ENCODE results near the gene ERI3. TPM values are rescaled to one million over a fixed set of nuclear protein-coding genes. Genes with fewer than 3 reads are reported as not detected.
A peak's percentile ranks its signal among the peaks of the same experiment; 100 is the strongest.

Gene ERI3
- total RNA-seq, 1 donor from 2014 or later: 58.3 TPM

DNA sequence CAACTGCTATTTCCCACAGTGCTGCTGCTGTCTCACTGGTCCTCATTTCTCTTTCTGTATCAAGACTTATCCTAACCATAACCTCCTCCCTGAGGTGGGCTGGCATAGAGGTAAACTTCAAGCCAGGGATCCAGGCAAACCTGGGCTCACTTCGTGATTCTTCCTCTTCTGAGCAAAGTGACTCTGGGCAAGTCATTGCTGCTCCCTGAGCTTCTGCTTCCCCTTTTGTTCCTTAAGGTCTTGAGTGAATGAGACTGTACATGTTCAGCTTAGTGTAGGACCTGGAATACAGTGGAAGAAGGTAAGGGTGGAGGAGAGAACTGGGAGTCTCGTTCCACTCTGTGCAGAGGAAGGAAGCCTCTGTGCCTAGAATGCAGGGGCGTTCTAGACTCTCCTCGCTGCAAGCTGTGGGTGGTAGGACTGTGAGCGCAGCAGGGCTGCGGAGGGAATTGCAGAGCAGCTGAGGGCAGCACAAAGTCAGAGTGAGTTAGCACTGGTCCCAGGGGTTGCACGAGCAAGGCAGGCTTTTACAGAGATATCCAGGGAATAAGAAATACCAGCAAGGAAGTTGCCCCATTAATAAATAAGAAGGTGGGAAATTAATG is 11.4 kb upstream of the ERI3 start:
- TF ChIP-seq, protein P1, sequence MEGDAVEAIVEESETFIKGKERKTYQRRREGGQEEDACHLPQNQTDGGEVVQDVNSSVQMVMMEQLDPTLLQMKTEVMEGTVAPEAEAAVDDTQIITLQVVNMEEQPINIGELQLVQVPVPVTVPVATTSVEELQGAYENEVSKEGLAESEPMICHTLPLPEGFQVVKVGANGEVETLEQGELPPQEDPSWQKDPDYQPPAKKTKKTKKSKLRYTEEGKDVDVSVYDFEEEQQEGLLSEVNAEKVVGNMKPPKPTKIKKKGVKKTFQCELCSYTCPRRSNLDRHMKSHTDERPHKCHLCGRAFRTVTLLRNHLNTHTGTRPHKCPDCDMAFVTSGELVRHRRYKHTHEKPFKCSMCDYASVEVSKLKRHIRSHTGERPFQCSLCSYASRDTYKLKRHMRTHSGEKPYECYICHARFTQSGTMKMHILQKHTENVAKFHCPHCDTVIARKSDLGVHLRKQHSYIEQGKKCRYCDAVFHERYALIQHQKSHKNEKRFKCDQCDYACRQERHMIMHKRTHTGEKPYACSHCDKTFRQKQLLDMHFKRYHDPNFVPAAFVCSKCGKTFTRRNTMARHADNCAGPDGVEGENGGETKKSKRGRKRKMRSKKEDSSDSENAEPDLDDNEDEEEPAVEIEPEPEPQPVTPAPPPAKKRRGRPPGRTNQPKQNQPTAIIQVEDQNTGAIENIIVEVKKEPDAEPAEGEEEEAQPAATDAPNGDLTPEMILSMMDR (IDR thresholded peaks at IDR 0.05; ENCODE audit: insufficient read depth, low read depth, low read length): no peak
- no peak for TF ChIP-seq EZH2 (IDR thresholded peaks at IDR 0.05; ENCODE audit: insufficient read depth, low read length)
- DNase-seq (ENCODE audit: low read depth): no peak
- H3K27ac ChIP-seq (ENCODE audit: low read depth, low read length): no peak overlapping the region
- H3K9me3 ChIP-seq (ENCODE audit: insufficient read depth, low read depth, low read length): no peaks in the 10 kb centered on the region
- H3K4me2 ChIP-seq (ENCODE audit: low read length): no peak overlapping the region
- FAIRE-seq: no peak
- H3K79me2 ChIP-seq (ENCODE audit: insufficient read depth, low read length): no peaks in the 10 kb centered on the region
- H3K4me3 ChIP-seq (ENCODE audit: insufficient read depth, low read depth, low read length): no peak overlapping the region
- Mint-ChIP-seq H3K4me3 (ENCODE audit: unreplicated experiment) (no peak overlapping the region), H3K4me1 (ENCODE audit: low read depth, unreplicated experiment) (peaks cover 8% of the 10 kb centered on the region), H3K27me3 (ENCODE audit: low read depth, unreplicated experiment) (peaks cover 50% of the 10 kb centered on the region), H3K9me3 (ENCODE audit: unreplicated experiment) (no peaks in the 10 kb centered on the region), H3K36me3 (ENCODE audit: low read depth, unreplicated experiment) (peaks cover 4% of the 10 kb centered on the region), H3K27ac (ENCODE audit: unreplicated experiment) (no peak overlapping the region)
- H3K4me1 ChIP-seq (ENCODE audit: insufficient read depth, low read length): no peaks in the 10 kb centered on the region
- H3K9ac ChIP-seq (ENCODE audit: low read length): no peak overlapping the region
- peaks cover 13% of the 10 kb centered on the region for H3K27me3 ChIP-seq (ENCODE audit: insufficient read depth, low read length)
- no peaks in the 10 kb centered on the region for H3K36me3 ChIP-seq (ENCODE audit: insufficient read depth, low read length)
- H2AFZ ChIP-seq (ENCODE audit: low read depth, low read length): no peak overlapping the region
- H4K20me1 ChIP-seq (ENCODE audit: insufficient read depth, low read length): no peaks in the 10 kb centered on the region

- Histone ChIP-seq H3K36me3 (ENCODE audit: insufficient read depth, low read length) (no peaks in the 10 kb centered on the region), H2AFZ (ENCODE audit: low read depth, low read length) (no peak overlapping the region), H3K27ac (ENCODE audit: low read depth, low read length) (no peak overlapping the region), H3K4me2 (ENCODE audit: low read length) (no peak overlapping the region), H3K4me1 (ENCODE audit: insufficient read depth, low read length) (no peaks in the 10 kb centered on the region), H4K20me1 (ENCODE audit: insufficient read depth, low read length) (no peaks in the 10 kb centered on the region), H3K9me3 (ENCODE audit: insufficient read depth, low read depth, low read length) (no peaks in the 10 kb centered on the region), H3K27me3 (ENCODE audit: insufficient read depth, low read length) (peaks cover 9% of the 10 kb centered on the region), H3K79me2 (ENCODE audit: insufficient read depth, low read length) (no peaks in the 10 kb centered on the region), H3K9ac (ENCODE audit: low read length) (no peak overlapping the region), H3K4me3 (ENCODE audit: insufficient read depth, low read depth, low read length) (no peak overlapping the region)
- FAIRE-seq (no peak), DNase-seq (ENCODE audit: low read depth) (no peak)
- H3K4me3 Mint-ChIP-seq (ENCODE audit: unreplicated experiment): no peak overlapping the region
- H3K9me3 Mint-ChIP-seq (ENCODE audit: unreplicated experiment): no peaks in the 10 kb centered on the region
- no peaks in the 10 kb centered on the region for H3K36me3 Mint-ChIP-seq (ENCODE audit: low read depth, unreplicated experiment)
- no peaks in the 10 kb centered on the region for H3K4me1 Mint-ChIP-seq (ENCODE audit: low read depth, unreplicated experiment)
- TF ChIP-seq EZH2 (IDR thresholded peaks at IDR 0.05; ENCODE audit: insufficient read depth, low read length): no peak
- TF ChIP-seq, protein P1 (IDR thresholded peaks at IDR 0.05; ENCODE audit: insufficient read depth, low read depth, low read length): peak; percentile 4
- H3K27me3 Mint-ChIP-seq (ENCODE audit: low read depth, unreplicated experiment): peaks cover 23% of the 10 kb centered on the region
- H3K27ac Mint-ChIP-seq (ENCODE audit: unreplicated experiment): no peak overlapping the region
Measured at GRCh38 chr1:44361478-44361877, 6.4 kb upstream of the ERI3 start.

- no peaks in the 10 kb centered on the region for H3K36me3 Mint-ChIP-seq (ENCODE audit: low read depth, unreplicated experiment)
- H3K27ac ChIP-seq (ENCODE audit: low read depth, low read length): no peak overlapping the region
Measured at GRCh38 chr1:44359234-44359935, 4.3 kb upstream of the ERI3 start.

More at GRCh38 chr1:44359234-44359935, 4.3 kb upstream of the ERI3 start:
- Histone ChIP-seq H3K9me3 (ENCODE audit: insufficient read depth, low read depth, low read length) (no peaks in the 10 kb centered on the region), H3K4me2 (ENCODE audit: low read length) (no peak overlapping the region), H3K4me1 (ENCODE audit: insufficient read depth, low read length) (peaks cover 5% of the 10 kb centered on the region), H3K27me3 (ENCODE audit: insufficient read depth, low read length) (no peaks in the 10 kb centered on the region), H3K79me2 (ENCODE audit: insufficient read depth, low read length) (peaks cover 5% of the 10 kb centered on the region), H2AFZ (ENCODE audit: low read depth, low read length) (no peak overlapping the region), H4K20me1 (ENCODE audit: insufficient read depth, low read length) (no peaks in the 10 kb centered on the region), H3K36me3 (ENCODE audit: insufficient read depth, low read length) (no peaks in the 10 kb centered on the region), H3K4me3 (ENCODE audit: insufficient read depth, low read depth, low read length) (no peak overlapping the region), H3K9ac (ENCODE audit: low read length) (no peak overlapping the region)
- H3K27ac Mint-ChIP-seq (ENCODE audit: unreplicated experiment): no peak overlapping the region
- DNase-seq (ENCODE audit: low read depth): no peak
- FAIRE-seq: no peak
- H3K4me1 Mint-ChIP-seq (ENCODE audit: low read depth, unreplicated experiment): peaks cover 2% of the 10 kb centered on the region
- H3K4me3 Mint-ChIP-seq (ENCODE audit: unreplicated experiment): no peak overlapping the region
- no peak for TF ChIP-seq EZH2 (IDR thresholded peaks at IDR 0.05; ENCODE audit: insufficient read depth, low read length)
- TF ChIP-seq, protein P1 (IDR thresholded peaks at IDR 0.05; ENCODE audit: insufficient read depth, low read depth, low read length): no peak
- H3K27me3 Mint-ChIP-seq (ENCODE audit: low read depth, unreplicated experiment): peaks cover 11% of the 10 kb centered on the region
- no peaks in the 10 kb centered on the region for H3K9me3 Mint-ChIP-seq (ENCODE audit: unreplicated experiment)
